Activated naive CD8-positive, alpha-beta T cell treated with anti-CD3 and anti-CD28 coated beads, Interleukin-2, amount 50 U/mL, for 24 hours (primary cell): ENCODE results near the gene DARS2.
"Not testable (repeated sequence)": the region's sequence is repeated elsewhere in the genome, so short reads cannot be mapped to it uniquely, and the experiment has no call there.

ENCODE experiments used
- ATAC-seq: fragments of 150-1000 bp; cut with Tn5 transposase; one replicate; pipeline ENCODE4 v1.10.0; 2021
- DNase-seq: peaks from one replicate; pipeline ENCODE4 v3.0.0; 2021
- H3K27ac Mint-ChIP-seq: one replicate; pipeline ENCODE4 v1.8.0; 2021; ENCODE audit warnings: mild to moderate bottlenecking, mixed read lengths
- H3K27me3 Mint-ChIP-seq: one replicate; pipeline ENCODE4 v1.8.0; 2021; ENCODE audit warnings: mixed read lengths
- H3K36me3 Mint-ChIP-seq: one replicate; pipeline ENCODE4 v1.8.0; 2021; ENCODE audit warnings: low read depth, mixed read lengths
- H3K4me1 Mint-ChIP-seq: one replicate; pipeline ENCODE4 v1.8.0; 2021; ENCODE audit warnings: mixed read lengths
- H3K4me3 Mint-ChIP-seq: one replicate; pipeline ENCODE4 v1.8.0; 2021; ENCODE audit warnings: mild to moderate bottlenecking, moderate library complexity, mixed read lengths
- H3K9me3 Mint-ChIP-seq: one replicate; pipeline ENCODE4 v1.8.0; 2021; ENCODE audit warnings: mixed read lengths

DARS2 gene, protein sequence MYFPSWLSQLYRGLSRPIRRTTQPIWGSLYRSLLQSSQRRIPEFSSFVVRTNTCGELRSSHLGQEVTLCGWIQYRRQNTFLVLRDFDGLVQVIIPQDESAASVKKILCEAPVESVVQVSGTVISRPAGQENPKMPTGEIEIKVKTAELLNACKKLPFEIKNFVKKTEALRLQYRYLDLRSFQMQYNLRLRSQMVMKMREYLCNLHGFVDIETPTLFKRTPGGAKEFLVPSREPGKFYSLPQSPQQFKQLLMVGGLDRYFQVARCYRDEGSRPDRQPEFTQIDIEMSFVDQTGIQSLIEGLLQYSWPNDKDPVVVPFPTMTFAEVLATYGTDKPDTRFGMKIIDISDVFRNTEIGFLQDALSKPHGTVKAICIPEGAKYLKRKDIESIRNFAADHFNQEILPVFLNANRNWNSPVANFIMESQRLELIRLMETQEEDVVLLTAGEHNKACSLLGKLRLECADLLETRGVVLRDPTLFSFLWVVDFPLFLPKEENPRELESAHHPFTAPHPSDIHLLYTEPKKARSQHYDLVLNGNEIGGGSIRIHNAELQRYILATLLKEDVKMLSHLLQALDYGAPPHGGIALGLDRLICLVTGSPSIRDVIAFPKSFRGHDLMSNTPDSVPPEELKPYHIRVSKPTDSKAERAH

DNA sequence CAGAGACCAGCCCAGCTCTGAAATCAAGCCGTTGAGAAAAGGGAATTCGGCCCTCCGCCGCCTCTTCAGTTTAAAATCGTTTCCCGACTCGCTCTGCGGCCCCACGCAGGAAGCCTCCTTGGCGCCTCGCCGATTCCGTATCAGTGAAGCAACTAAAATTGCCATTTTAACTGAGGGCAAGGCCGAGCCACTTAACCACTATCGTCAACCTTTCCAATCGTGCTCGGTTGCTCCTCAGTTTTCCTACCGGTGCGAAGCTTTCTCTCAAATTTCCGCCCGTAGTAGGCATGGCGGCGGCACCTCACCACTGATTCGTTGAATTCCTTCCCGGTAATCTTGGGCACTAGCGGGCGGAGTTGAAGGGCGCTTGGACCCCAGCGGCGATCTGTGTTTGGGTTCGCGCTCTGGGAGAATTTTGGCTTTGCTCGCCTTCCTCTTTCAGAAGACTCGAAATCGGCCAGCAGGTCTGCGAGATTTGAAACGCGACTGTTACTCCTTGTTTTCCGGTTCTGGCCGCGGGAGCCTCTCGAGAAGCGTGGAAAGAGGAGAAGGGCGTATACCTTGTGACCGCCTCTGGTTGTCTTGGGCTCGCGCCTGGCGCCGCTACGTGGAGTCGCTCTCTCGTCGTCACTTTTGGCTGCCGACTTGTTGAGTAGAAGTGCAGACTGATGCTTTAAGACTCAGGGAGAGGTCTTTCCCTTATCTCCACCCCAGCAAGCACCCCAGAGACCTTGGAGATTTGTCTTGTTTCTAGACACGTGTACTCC, at the start of gene DARS2, which contains the start of gene CENPL:
Gene DARS2 (plus strand): TSS at position 359 of the 767 bp plus-strand sequence. CDS start 557 bp downstream, outside the sequence.
Gene CENPL (minus strand): TSS at position 569 of the 767 bp plus-strand sequence. CDS start 13,584 bp downstream, outside the sequence.
- H3K27me3 Mint-ChIP-seq = no peaks in the 10 kb centered on the region

DNA sequence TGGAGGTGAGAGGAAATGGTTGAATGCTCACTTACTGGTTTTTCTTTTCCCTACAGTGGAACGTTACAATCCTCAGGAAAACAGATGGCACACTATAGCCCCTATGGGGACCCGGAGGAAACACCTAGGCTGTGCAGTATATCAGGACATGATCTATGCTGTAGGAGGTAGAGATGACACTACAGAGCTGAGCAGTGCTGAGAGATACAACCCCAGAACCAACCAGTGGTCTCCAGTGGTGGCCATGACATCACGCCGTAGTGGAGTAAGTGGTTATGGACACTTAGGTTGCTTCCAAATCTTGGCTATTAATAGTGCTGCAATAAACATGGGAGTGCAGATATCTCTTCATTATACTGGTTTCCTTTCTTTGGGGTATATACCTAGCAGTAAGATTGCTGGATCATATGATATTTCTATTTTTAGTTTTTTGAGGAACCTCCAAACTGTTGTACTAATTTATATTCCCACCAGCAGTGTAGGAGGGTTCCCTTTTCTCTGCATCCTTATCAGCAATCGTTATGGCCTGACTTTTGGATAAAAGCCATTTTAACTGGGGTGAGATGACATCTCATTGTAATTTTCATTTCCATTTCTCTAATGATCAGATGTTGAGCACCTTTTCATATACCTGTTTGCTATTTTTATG, 48.8 kb upstream of the DARS2 start:
- H3K27ac Mint-ChIP-seq = no peak overlapping the region
- H3K4me3 Mint-ChIP-seq = no peak overlapping the region
- no peaks in the 10 kb centered on the region for H3K9me3 Mint-ChIP-seq
- DNase-seq (no peak), ATAC-seq (no peak)
- H3K4me1 Mint-ChIP-seq = no peaks in the 10 kb centered on the region
- H3K27me3 Mint-ChIP-seq = no peaks in the 10 kb centered on the region
- peaks cover 30% of the 10 kb centered on the region for H3K36me3 Mint-ChIP-seq

More for the DNA sequence above, at the start of gene DARS2, which contains the start of gene CENPL:
- Mint-ChIP-seq H3K36me3 (peaks cover 36% of the 10 kb centered on the region), H3K27ac (peak within 1 kb of the TSS; percentile 94), H3K9me3 (no peaks in the 10 kb centered on the region), H3K4me3 (peak within 1 kb of the TSS; percentile 91), H3K4me1 (peaks cover 62% of the 10 kb centered on the region)
- ATAC-seq = peak; percentile 86
- DNase-seq = peak; percentile 85

DNA sequence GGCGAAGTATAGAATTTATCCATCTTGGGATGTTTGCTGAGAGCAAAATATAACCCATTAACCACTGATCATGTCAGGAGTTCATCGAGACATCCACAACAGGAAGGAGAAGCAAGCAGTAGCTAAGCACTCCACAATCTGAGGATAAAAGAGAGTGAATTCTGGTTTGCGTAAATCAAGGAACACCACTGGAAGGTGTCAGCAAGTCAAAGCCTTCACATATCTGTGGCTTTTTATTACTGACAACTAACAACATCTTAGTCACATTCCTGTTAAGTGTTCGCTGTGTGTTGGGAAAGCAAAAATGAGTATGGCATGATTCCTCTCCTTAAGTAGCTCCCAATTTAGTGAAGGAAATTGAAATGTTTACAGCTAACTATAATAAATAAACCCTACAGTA, 44.5 kb upstream of the DARS2 start:
- no peak overlapping the region for H3K4me3 Mint-ChIP-seq
- no peaks in the 10 kb centered on the region for H3K27me3 Mint-ChIP-seq
- no peak overlapping the region for H3K27ac Mint-ChIP-seq
- no peaks in the 10 kb centered on the region for H3K9me3 Mint-ChIP-seq
- ATAC-seq (no peak), DNase-seq (no peak)
- H3K4me1 Mint-ChIP-seq = no peaks in the 10 kb centered on the region
- H3K36me3 Mint-ChIP-seq = peaks cover 45% of the 10 kb centered on the region

DNA sequence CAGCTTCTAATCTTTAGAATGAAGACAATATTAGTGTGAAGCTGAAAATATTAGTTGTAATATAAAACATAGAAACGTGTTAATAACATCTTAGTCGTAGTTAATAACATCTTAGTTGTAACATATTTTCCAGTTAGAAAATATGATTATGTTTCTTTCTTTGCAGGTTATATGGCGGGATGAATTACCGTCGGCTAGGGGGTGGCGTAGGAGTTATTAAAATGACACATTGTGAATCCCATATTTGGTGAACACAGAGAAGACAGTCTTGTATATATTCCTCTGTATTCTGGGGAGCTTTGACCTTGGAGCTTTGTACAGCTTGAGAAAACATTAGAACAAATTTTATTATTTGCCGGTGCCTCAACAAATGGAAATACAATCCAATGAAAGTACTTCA, 39.5 kb upstream of the DARS2 start:
- Mint-ChIP-seq H3K4me1 (no peaks in the 10 kb centered on the region), H3K4me3 (no peak overlapping the region), H3K36me3 (peaks cover 28% of the 10 kb centered on the region), H3K9me3 (no peaks in the 10 kb centered on the region), H3K27me3 (no peaks in the 10 kb centered on the region), H3K27ac (no peak overlapping the region)
- no peak for ATAC-seq
- no peak for DNase-seq

DNA sequence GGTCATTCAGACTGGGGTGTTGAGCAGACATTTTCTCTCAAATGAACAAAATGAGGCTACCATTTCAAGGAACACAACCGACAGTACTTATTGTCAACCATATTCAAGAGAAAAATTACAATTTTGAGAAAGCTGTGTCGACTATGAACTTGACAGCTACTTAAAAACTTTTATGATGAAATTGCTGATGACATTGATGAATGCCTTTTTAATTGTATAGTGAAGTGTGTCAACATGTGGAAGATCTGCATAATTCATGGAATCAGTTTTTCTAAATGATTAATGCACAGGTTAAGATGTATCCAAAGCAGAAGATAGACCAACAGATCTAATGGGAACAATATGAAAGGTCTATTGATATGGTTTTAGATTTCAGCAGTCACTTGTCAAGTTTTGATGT, 34.6 kb upstream of the DARS2 start:
- DNase-seq = no peak
- no peak for ATAC-seq
- Mint-ChIP-seq H3K4me3 (no peak overlapping the region), H3K4me1 (no peaks in the 10 kb centered on the region), H3K9me3 (no peaks in the 10 kb centered on the region), H3K36me3 (peaks cover 13% of the 10 kb centered on the region), H3K27ac (no peak overlapping the region), H3K27me3 (no peaks in the 10 kb centered on the region)

DNA sequence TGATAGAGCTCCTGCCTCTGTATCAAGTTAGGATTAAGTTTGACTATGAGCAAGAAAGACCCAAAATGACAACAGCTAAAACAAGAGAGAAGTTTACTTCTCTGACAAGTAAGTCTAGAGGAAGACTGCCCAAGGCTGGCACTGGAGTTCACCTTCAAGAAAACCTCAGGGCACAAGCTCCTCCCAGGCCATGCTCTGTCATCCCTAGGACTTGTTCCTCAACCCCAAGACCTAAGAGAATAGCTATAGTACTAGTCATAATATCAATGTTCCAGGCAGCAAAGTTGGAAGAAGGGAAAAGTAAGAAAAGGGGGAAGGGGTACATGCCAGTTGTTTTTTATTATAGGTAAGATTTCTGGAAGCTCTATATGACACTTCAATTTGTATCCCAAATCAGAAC, 26.4 kb upstream of the DARS2 start:
- ATAC-seq (no peak), DNase-seq (no peak)
- Mint-ChIP-seq H3K27ac (no peak overlapping the region), H3K36me3 (peaks cover 30% of the 10 kb centered on the region), H3K4me3 (no peak overlapping the region), H3K4me1 (no peaks in the 10 kb centered on the region), H3K9me3 (no peaks in the 10 kb centered on the region), H3K27me3 (no peaks in the 10 kb centered on the region)

DNA sequence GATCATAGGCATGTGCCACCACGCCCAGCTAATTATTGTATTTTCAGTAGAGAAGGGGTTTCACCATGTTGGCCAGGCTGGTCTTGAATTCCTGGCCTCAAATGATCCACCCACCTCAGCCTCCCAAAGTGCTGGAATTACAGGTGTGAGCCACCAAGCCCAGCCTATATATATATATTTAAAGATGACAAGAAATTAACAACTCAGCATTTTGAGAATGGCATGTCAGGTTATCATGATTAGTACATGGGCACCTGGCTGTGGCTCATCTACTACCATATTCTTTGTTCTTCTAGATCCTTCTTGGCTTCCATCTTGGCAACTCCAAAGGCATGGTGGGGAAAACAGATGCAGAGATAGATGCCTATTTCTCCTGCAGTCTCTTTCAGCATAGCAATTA, 24.5 kb upstream of the DARS2 start:
- H3K9me3 Mint-ChIP-seq, ATAC-seq, H3K27me3 Mint-ChIP-seq, H3K4me1 Mint-ChIP-seq, H3K4me3 Mint-ChIP-seq, DNase-seq, H3K27ac Mint-ChIP-seq: not testable (repeated sequence)
- H3K36me3 Mint-ChIP-seq = peaks cover 30% of the 10 kb centered on the region

DNA sequence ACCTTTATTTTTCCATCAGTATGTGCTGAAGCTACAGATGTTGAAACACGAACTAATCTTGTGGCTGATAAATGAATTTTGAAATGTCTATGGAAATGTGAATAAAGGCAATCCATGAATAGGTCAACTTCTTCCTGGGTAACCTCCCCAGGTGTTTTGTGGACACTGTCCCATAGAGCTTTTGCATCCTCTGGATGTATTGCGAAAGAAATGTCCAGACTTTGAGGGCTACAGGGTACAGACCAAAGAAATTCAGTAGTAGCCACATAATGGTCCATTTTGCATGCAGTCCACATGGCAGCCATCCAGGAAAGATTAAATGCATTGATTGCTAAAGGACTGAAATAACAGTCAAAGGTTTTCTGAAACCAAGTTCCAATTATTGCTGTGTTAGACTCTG, 21.5 kb upstream of the DARS2 start:
- Mint-ChIP-seq H3K27ac (no peak overlapping the region), H3K9me3 (no peaks in the 10 kb centered on the region), H3K4me1 (no peaks in the 10 kb centered on the region), H3K4me3 (no peak overlapping the region), H3K36me3 (peaks cover 34% of the 10 kb centered on the region), H3K27me3 (no peaks in the 10 kb centered on the region)
- DNase-seq (no peak), ATAC-seq (no peak)

DNA sequence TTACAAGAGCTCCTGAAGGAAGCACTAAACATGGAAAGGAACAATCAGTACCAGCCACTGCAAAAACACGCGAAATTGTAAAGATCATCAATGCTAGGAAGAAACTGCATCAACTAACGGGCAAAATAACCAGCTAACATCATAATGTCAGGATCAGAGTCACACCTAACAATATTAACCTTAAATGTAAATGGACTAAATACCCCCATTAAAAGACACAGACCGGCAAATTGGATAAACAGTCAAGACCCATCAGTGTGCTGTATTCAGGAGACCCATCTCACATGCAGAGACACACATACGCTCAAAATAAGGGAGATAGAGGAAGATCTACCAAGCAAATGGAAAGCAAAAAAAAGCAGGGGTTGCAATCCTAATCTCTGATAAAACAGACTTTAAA, 10.8 kb upstream of the DARS2 start:
- peaks cover 47% of the 10 kb centered on the region for H3K36me3 Mint-ChIP-seq
- not testable (repeated sequence) for H3K27ac Mint-ChIP-seq, ATAC-seq, H3K4me3 Mint-ChIP-seq, H3K9me3 Mint-ChIP-seq, H3K27me3 Mint-ChIP-seq, DNase-seq
- H3K4me1 Mint-ChIP-seq = peaks cover 18% of the 10 kb centered on the region

DNA sequence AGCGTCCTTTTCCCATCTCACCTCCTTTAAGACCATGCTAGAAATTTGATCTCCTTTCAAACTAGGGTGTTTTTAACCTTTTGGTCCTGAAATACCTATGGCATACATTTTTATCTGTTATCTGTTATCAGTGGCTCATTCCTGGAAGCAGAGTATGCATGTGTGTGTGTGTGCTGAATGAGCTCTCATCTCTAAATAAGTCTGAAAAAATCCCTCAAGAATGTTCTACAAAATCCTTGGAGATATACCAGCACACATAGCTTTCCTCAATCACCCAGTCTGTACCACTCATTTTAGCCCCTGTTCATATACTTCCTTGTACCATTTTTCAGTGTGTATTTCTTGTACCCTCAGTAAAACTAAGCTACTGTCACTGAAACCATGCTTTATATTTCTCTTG, 6.0 kb upstream of the DARS2 start:
- no peak overlapping the region for H3K4me3 Mint-ChIP-seq
- peaks cover 38% of the 10 kb centered on the region for H3K36me3 Mint-ChIP-seq
- no peaks in the 10 kb centered on the region for H3K27me3 Mint-ChIP-seq
- H3K9me3 Mint-ChIP-seq = no peaks in the 10 kb centered on the region
- H3K27ac Mint-ChIP-seq = no peak overlapping the region
- ATAC-seq (no peak), DNase-seq (no peak)
- peaks cover 39% of the 10 kb centered on the region for H3K4me1 Mint-ChIP-seq

DNA sequence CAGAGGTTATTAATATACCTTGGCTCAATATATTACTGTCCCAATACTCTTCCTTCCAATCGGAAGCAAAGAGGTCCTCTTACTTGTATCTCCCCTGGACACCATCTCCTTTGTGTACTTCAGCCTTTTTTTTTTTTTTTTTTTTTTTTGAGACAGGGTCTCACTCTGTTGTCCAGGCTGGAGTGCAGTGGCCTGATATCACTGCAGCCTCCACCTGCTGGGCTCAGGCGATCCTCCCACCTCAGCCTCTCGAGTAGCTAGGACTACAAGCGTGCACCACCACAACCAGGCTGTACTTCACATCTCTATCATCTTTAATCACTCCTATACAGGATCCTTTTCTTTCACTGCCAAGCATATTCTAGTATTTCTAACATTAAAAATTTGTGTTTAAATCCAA, 2.8 kb upstream of the DARS2 start:
- peaks cover 30% of the 10 kb centered on the region for H3K36me3 Mint-ChIP-seq
- DNase-seq (no peak), ATAC-seq (no peak)
- H3K27ac Mint-ChIP-seq = no peak overlapping the region
- peak overlapping the region; percentile 91 for H3K4me3 Mint-ChIP-seq
- peaks cover 43% of the 10 kb centered on the region for H3K4me1 Mint-ChIP-seq
- H3K27me3 Mint-ChIP-seq = no peaks in the 10 kb centered on the region
- no peaks in the 10 kb centered on the region for H3K9me3 Mint-ChIP-seq

DNA sequence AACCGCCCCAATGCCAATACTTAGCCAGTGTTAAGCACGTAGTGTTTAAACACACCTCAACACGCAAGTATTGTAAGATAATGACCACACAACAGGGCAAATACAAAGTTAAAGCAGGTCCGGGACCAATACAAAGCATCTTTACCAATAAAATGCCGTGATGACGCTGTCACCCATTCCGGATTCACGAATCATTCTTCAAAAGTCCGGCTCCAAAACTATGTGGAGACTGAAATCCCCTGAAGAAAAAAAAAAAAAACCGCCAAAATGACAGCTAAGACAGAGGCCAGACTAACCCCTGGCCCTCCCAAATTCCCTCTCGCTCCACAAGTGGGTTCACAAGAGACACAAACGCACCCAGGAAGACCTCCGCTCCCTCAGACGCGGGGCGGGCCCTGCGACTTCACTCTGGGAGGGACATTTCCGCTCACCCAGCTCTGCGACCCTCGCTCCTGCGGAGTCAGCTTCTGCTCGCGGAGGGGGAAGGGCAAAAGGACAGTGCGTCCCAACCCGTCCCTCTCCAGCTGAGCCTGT, 625 bp upstream of the DARS2 start:
- Mint-ChIP-seq H3K9me3 (no peaks in the 10 kb centered on the region), H3K4me1 (peaks cover 58% of the 10 kb centered on the region), H3K4me3 (peak overlapping the region; percentile 91), H3K36me3 (peaks cover 33% of the 10 kb centered on the region), H3K27ac (peak overlapping the region; percentile 94), H3K27me3 (no peaks in the 10 kb centered on the region)
- DNase-seq (no peak), ATAC-seq (peak; percentile 62)

DNA sequence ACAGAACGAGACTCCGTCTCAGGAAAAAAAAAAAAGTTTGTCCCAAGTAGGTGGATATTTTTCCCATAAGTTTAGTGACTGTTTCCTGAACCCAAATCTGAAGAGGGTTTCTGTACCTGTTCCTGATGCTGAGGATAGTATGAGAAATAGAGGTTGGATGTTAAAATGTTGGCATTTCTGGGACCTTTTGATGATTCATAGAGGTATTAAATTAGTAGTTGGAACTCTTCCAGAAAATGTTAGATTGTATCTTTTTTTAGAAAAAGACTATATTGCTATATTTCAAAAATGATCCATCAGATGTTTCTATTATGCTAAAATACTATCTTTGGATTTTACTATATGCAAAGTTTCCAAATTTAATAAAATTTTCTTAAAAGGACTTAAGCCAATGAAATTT, 3.1 kb downstream of the DARS2 start:
- H3K4me1 Mint-ChIP-seq = peaks cover 43% of the 10 kb centered on the region
- H3K4me3 Mint-ChIP-seq = peak overlapping the region; percentile 91
- no peak for ATAC-seq
- no peaks in the 10 kb centered on the region for H3K27me3 Mint-ChIP-seq
- H3K27ac Mint-ChIP-seq = peak overlapping the region; percentile 31
- DNase-seq = no peak
- H3K9me3 Mint-ChIP-seq = no peaks in the 10 kb centered on the region
- peaks cover 29% of the 10 kb centered on the region for H3K36me3 Mint-ChIP-seq

DNA sequence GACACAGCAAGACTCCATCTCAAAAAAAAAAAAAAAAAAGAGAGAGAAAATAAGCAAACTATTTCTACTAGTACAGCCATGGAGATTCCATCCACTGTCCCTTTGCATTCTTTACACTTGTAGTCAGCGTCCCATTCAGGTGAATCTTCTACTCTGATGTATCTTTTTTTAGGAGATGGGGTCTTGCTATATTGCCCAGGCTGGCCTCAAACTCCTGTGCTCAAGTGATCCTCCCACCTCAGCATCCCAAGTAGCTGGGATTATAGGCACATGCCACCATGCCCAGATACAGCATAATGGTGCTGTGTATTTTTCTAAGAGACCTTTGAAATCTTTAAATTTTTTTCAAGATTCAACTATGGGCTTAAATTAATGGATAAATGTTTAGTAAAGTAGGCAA, 8.3 kb downstream of the DARS2 start:
- ATAC-seq = no peak
- no peaks in the 10 kb centered on the region for H3K9me3 Mint-ChIP-seq
- H3K36me3 Mint-ChIP-seq = peaks cover 38% of the 10 kb centered on the region
- H3K4me3 Mint-ChIP-seq = no peak overlapping the region
- H3K27me3 Mint-ChIP-seq = no peaks in the 10 kb centered on the region
- H3K4me1 Mint-ChIP-seq = peaks cover 8% of the 10 kb centered on the region
- DNase-seq = no peak
- no peak overlapping the region for H3K27ac Mint-ChIP-seq
